ENCODE results near the gene SP140L. TPM values are rescaled to one million over a fixed set of nuclear protein-coding genes. Genes with fewer than 3 reads are reported as not detected.
A peak's percentile ranks its signal among the peaks of the same experiment; 100 is the strongest.

Gene SP140L
- total and polyA plus RNA-seq, 4 experiments from 2014 or later, result 24.1 to 102 (median 67.9) TPM

DNA sequence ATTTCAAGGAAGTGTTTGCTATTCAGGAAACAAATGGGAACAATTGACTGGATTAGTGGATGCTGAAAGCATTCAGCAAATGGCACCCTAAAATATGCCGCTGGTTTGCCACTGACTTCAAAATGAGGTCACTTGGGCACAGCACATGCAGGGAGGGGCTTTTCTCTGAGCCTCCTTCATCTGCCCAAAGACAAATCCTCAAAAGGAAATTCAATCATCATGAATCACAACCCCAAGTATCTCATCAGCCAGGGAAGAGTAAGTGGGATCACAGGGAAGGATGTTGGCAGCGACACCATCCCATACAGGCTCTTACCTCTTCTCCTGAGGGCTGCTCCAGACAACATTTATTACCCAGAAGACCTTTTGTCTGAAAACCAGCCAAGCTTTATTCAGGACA, 14.4 kb upstream of the SP140L start:
- Mint-ChIP-seq H3K9me3 (no peaks in the 10 kb centered on the region), H3K36me3 (peaks cover 48 to 56% of the 10 kb centered on the region in 2 donors), H3K27ac (peak overlapping the region in 2 of 7 donors; percentile 59 to 88), H3K4me1 (peaks cover 23 to 41% (median 29%) of the 10 kb centered on the region in 4 donors), H3K4me3 (no peak overlapping the region), H3K27me3 (no peaks in the 10 kb centered on the region)
- intact Hi-C loops (cut with micrococcal nuclease), result no loop called here
- H3K36me3 ChIP-seq (ENCODE audit: insufficient read depth, low read length), result peaks cover 4% of the 10 kb centered on the region
- peaks cover 25% of the 10 kb centered on the region for H3K4me1 ChIP-seq (ENCODE audit: insufficient read depth, low read length)
- no peaks in the 10 kb centered on the region for H3K9me3 ChIP-seq (ENCODE audit: control insufficient read depth in 1 of 2, low read length in 2 of 2)
- DNase-seq, result no peak
- ChIA-PET POLR2A (ENCODE audit: partially characterized antibody) (no interaction called here), CTCF (ENCODE audit: partially characterized antibody) (no interaction called here)
- no peak overlapping the region for H3K4me3 ChIP-seq (ENCODE audit: low read length in 2 of 2)
- no peak overlapping the region for H3K27ac ChIP-seq (ENCODE audit: low read depth, low read length)
- H3K27me3 ChIP-seq (ENCODE audit: insufficient read depth, low read length), result no peaks in the 10 kb centered on the region

DNA sequence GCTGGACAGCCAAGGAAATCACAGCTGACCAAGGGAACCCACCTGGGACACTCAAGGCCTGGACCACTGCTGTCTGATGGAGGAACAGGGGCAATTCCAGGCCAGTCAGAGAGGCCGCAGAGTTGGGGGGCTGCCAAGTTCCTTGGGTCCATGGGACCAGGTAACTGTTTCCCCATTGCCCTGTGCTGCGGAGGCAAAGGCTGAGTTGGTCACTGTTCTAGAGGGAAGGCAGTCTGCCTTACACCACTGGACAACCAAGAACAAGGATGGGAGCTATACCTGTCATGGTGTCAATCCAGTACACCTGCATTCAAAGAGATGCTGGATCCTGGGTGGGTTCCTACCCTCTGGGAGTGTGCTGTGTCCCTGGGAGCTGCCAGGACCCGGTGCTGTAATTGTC, 9.6 kb upstream of the SP140L start:
- Mint-ChIP-seq H3K36me3 (peaks cover 30 to 34% of the 10 kb centered on the region in 2 donors), H3K27ac (peak overlapping the region in 6 of 7 donors; percentile 19 to 95 (median 84)), H3K4me3 (no peak overlapping the region), H3K4me1 (peaks cover 56 to 88% (median 71%) of the 10 kb centered on the region in 4 donors), H3K27me3 (no peaks in the 10 kb centered on the region), H3K9me3 (peaks cover 0 to 3% (median 0%) of the 10 kb centered on the region in 8 donors)
- CTCF ChIA-PET (ENCODE audit: partially characterized antibody), result interaction anchor here (0.9 kb wide), 1 partner anchor 115 kb away, joined by 3 read pairs; no protein-coding TSS in a partner anchor
- intact Hi-C loops (cut with micrococcal nuclease), result loop anchor here (5.0 kb wide), 1 partner anchor 125 kb away; no protein-coding TSS in a partner anchor
- Histone ChIP-seq H3K27me3 (ENCODE audit: insufficient read depth, low read length) (no peaks in the 10 kb centered on the region), H3K36me3 (ENCODE audit: insufficient read depth, low read length) (no peaks in the 10 kb centered on the region), H3K9me3 (ENCODE audit: control insufficient read depth in 1 of 2, low read length in 2 of 2) (no peaks in the 10 kb centered on the region), H3K4me3 (ENCODE audit: low read length in 2 of 2) (no peak overlapping the region), H3K4me1 (ENCODE audit: insufficient read depth, low read length) (peaks cover 68% of the 10 kb centered on the region), H3K27ac (ENCODE audit: low read depth, low read length) (peak overlapping the region; percentile 53)
- POLR2A ChIA-PET (ENCODE audit: partially characterized antibody), result interaction anchor here (1.2 to 2.8 kb wide), 8 partner anchors 10 to 99 kb away, joined by 3 to 50 read pairs (median 5); partner anchors contain the start of genes SP100, SP140 and SP140L
- DNase-seq, result no peak

DNA sequence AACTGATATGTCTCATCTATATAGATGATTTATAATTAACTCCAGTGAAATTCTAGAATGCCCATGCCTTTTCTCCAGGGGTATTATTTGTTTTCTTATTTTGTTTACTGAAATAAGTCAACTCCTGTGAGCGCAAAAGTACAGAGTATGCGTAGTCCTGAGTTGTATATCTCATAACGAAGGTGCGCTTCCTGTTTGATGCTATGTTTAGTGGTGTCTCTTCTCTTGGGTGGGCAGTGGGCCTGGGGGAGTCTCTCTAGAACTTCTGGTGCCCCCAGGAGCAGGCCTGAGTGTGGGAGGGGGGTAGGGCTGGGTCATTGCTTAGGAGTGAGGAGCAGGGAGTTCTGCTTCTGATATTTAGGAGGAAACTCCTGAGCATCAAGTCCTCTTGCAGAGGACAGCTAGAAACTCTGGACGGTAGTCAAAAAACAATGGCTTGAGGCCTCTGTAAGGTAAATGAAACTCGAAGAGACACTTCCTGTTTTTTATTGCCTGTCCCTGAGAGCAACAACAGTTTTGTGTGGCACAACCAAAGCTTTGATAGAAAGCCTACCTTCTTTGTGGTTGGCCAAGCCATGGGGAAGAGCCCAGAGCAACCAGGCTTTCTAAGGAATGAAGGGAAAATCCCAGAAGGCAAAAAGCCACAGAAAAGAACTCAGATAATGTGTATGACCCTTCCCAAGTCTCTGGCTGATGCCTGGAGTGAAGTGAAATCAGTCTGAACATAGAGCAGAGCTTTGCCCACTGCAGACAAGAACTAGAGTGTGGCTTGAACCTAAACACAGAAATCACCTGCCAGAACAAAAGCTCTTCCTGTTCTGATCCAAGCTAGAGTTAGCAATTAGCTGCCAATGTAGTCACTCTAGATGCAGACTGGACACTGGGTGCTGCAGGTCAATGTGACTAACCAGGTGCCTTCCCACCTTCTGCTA, 8.5 kb upstream of the SP140L start:
- Mint-ChIP-seq H3K36me3 (peaks cover 22 to 26% of the 10 kb centered on the region in 2 donors), H3K4me3 (peak overlapping the region; percentile 57 to 87 (median 82)), H3K9me3 (peaks cover 0 to 3% (median 0%) of the 10 kb centered on the region in 8 donors), H3K27me3 (no peaks in the 10 kb centered on the region), H3K27ac (peak overlapping the region; percentile 74 to 95 (median 93)), H3K4me1 (peaks cover 56 to 93% (median 77%) of the 10 kb centered on the region in 4 donors)
- Histone ChIP-seq H3K27me3 (ENCODE audit: insufficient read depth, low read length) (no peaks in the 10 kb centered on the region), H3K4me1 (ENCODE audit: insufficient read depth, low read length) (peaks cover 73% of the 10 kb centered on the region), H3K27ac (ENCODE audit: low read depth, low read length) (peak overlapping the region; percentile 53), H3K9me3 (ENCODE audit: control insufficient read depth in 1 of 2, low read length in 2 of 2) (no peaks in the 10 kb centered on the region), H3K36me3 (ENCODE audit: insufficient read depth, low read length) (no peaks in the 10 kb centered on the region), H3K4me3 (ENCODE audit: low read length in 2 of 2) (peak overlapping the region in 1 of 2 donors; percentile 27)
- ChIA-PET POLR2A (ENCODE audit: partially characterized antibody) (interaction anchor here (1.0 to 2.8 kb wide), 21 partner anchors 10 to 326 kb away, joined by 3 to 50 read pairs (median 6); partner anchors contain the start of genes SP100, SP110, SP140 and SP140L), CTCF (ENCODE audit: partially characterized antibody) (interaction anchor here (0.5 to 1.4 kb wide), 4 partner anchors 16 to 317 kb away, joined by 3 read pairs; partner anchors contain the start of gene SP110)
- intact Hi-C loops (cut with micrococcal nuclease), result loop anchor here (1.0 to 5.0 kb wide), 5 partner anchors 9 to 284 kb away; partner anchors contain the start of genes SP140 and SP140L
- peak in 4 of 5 donors; percentile 11 to 26 (median 24) for DNase-seq

DNA sequence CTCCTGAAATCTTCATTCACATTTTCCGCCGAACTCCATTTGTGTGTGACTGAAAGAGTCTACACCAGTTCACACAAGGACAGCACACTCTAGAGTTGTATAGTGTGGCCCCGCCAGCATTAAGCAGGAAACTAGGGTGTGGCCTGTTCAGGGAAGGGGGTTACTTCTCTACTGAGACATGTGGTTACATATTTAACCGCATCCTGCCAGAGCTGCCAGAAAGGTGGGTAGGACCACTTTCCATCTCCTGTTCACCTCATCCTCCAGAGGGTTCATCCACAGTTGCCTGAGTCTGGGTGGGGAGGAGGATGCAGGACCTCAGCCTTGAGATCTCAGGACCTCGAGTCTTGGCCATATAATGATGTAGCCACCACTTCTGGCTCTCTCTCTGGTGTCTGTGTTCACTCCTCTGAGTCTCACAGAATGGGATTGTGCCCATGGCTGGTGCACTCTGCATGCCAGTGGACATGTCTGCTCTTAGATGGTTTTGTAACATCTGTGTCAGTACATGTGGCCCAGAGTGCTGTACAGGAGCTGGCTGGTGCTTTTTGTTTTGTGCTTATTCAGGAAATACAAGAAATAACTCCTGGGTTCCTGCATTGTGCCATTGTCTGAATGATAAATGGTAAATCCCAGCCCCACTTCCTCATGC, 7.7 kb upstream of the SP140L start:
- no peaks in the 10 kb centered on the region for H3K27me3 ChIP-seq (ENCODE audit: insufficient read depth, low read length)
- CTCF ChIA-PET (ENCODE audit: partially characterized antibody), result interaction anchor here (1.0 to 1.4 kb wide), 2 partner anchors 17 to 100 kb away, joined by 3 read pairs; partner anchors contain the start of gene SP110
- Mint-ChIP-seq H3K27ac (peak overlapping the region; percentile 74 to 95 (median 93)), H3K4me1 (peaks cover 58 to 92% (median 82%) of the 10 kb centered on the region in 4 donors), H3K36me3 (peaks cover 13 to 17% of the 10 kb centered on the region in 2 donors), H3K27me3 (no peaks in the 10 kb centered on the region), H3K4me3 (peak overlapping the region; percentile 57 to 87 (median 82)), H3K9me3 (peaks cover 0 to 3% (median 0%) of the 10 kb centered on the region in 8 donors)
- no peaks in the 10 kb centered on the region for H3K36me3 ChIP-seq (ENCODE audit: insufficient read depth, low read length)
- intact Hi-C loops (cut with micrococcal nuclease), result loop anchor here (1.0 to 5.0 kb wide), 5 partner anchors 8 to 283 kb away; partner anchors contain the start of genes SP140 and SP140L
- peak; percentile 87 to 92 (median 87) for DNase-seq
- peak overlapping the region in 1 of 2 donors; percentile 27 for H3K4me3 ChIP-seq (ENCODE audit: low read length in 2 of 2)
- POLR2A ChIA-PET (ENCODE audit: partially characterized antibody), result interaction anchor here (1.0 to 2.8 kb wide), 22 partner anchors 9 to 463 kb away, joined by 3 to 50 read pairs (median 4); partner anchors contain the start of genes SP100, SP110, SP140 and SP140L
- H3K4me1 ChIP-seq (ENCODE audit: insufficient read depth, low read length), result peaks cover 73% of the 10 kb centered on the region
- peak overlapping the region; percentile 53 for H3K27ac ChIP-seq (ENCODE audit: low read depth, low read length)
- no peaks in the 10 kb centered on the region for H3K9me3 ChIP-seq (ENCODE audit: control insufficient read depth in 1 of 2, low read length in 2 of 2)

DNA sequence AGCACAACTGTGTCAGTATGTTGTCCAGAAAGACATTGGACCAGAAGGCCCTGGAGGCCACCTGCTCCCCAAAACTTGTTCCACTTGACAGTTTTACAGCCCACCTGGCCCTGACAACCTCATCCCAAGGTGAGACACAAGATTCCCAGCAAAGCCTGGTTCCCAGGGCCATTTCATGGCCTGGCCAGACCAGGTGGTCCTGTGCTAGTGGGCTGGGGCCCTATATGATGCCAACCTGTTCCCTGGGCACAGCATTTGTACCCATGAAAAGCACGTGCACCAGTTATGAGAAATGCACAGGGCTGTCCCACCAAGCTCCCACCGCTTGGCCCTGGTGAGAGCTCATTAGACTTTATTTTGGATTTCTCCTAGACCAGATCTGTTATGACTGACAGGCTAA, 6.0 kb upstream of the SP140L start:
- Histone ChIP-seq H3K4me3 (ENCODE audit: low read length in 2 of 2) (no peak overlapping the region), H3K27ac (ENCODE audit: low read depth, low read length) (no peak overlapping the region), H3K36me3 (ENCODE audit: insufficient read depth, low read length) (no peaks in the 10 kb centered on the region), H3K9me3 (ENCODE audit: control insufficient read depth in 1 of 2, low read length in 2 of 2) (no peaks in the 10 kb centered on the region), H3K4me1 (ENCODE audit: insufficient read depth, low read length) (peaks cover 80% of the 10 kb centered on the region), H3K27me3 (ENCODE audit: insufficient read depth, low read length) (no peaks in the 10 kb centered on the region)
- no peaks in the 10 kb centered on the region for H3K27me3 Mint-ChIP-seq
- CTCF ChIA-PET (ENCODE audit: partially characterized antibody), result interaction anchor here (1.4 to 1.7 kb wide), 2 partner anchors 9 to 12 kb away, joined by 3 to 4 read pairs; no protein-coding TSS in a partner anchor
- peaks cover 50 to 93% (median 83%) of the 10 kb centered on the region in 4 donors for H3K4me1 Mint-ChIP-seq
- H3K4me3 Mint-ChIP-seq, result peak overlapping the region in 5 of 8 donors; percentile 32 to 66 (median 60)
- no peak for DNase-seq
- peaks cover 0 to 3% (median 0%) of the 10 kb centered on the region in 8 donors for H3K9me3 Mint-ChIP-seq
- POLR2A ChIA-PET (ENCODE audit: partially characterized antibody), result interaction anchor here (1.0 to 1.1 kb wide), 2 partner anchors 26 to 95 kb away, joined by 3 to 7 read pairs; partner anchors contain the start of gene SP140
- intact Hi-C loops (cut with micrococcal nuclease), result loop anchor here (10.0 kb wide), 1 partner anchor 396 kb away; the partner anchor contains the start of genes FBXO36 and TRIP12
- H3K27ac Mint-ChIP-seq, result peak overlapping the region in 2 of 7 donors; percentile 50 to 80
- peaks cover 2 to 5% of the 10 kb centered on the region in 2 donors for H3K36me3 Mint-ChIP-seq

DNA sequence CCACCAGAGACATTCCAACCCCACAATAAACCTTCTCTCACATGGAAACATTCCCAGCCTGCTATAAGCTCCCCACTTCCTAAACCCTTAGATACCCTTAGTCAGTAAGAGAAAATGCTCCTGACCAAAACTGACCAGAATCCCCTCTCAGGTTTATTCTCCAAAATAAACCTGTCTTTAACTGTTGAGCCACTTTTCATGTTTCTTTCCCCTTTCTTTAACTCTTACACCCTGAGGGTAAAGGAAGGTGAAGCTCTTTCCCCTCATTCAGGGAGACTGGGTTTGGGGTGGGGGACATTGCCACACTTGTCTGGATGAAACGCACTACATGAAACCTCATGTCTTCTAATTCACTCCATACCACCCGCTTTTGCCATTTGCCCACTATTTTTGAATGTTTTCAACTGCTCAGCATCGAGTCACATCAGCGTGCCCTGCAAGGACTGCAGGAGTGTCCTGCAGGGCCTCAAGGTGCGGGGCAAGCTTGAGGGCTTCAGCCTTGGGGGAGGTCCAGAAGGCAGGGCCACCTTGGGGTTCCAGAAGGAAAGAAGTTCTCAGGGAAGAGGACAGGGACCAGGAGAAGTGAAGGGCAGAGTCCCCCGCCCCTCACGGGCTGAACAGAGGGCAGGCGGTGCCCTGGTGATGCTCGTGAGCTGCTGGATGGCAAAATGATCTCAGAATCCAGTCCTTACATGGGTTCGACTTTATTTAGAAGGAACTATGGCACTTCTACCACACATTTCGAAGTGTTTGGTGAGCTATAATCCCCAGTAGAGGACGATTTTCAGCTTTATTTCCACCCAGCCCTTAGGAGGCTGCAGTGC, 4.2 kb upstream of the SP140L start:
- H3K9me3 ChIP-seq (ENCODE audit: control insufficient read depth in 1 of 2, low read length in 2 of 2), result no peaks in the 10 kb centered on the region
- Mint-ChIP-seq H3K9me3 (peaks cover 0 to 3% (median 0%) of the 10 kb centered on the region in 8 donors), H3K4me1 (peaks cover 47 to 93% (median 78%) of the 10 kb centered on the region in 4 donors), H3K27ac (peak overlapping the region in 5 of 7 donors; percentile 14 to 75 (median 57)), H3K36me3 (peaks cover 8 to 9% of the 10 kb centered on the region in 2 donors), H3K27me3 (no peaks in the 10 kb centered on the region), H3K4me3 (peak overlapping the region in 5 of 8 donors; percentile 5 to 66 (median 32))
- peaks cover 73% of the 10 kb centered on the region for H3K4me1 ChIP-seq (ENCODE audit: insufficient read depth, low read length)
- ChIA-PET POLR2A (ENCODE audit: partially characterized antibody) (interaction anchor here (0.7 to 2.0 kb wide), 5 partner anchors 31 to 103 kb away, joined by 3 to 4 read pairs (median 4); partner anchors contain the start of gene SP110), CTCF (ENCODE audit: partially characterized antibody) (interaction anchor here (0.8 to 1.9 kb wide), 5 partner anchors 10 to 120 kb away, joined by 3 to 6 read pairs (median 4); no protein-coding TSS in a partner anchor)
- DNase-seq, result no peak
- H3K27ac ChIP-seq (ENCODE audit: low read depth, low read length), result no peak overlapping the region
- H3K36me3 ChIP-seq (ENCODE audit: insufficient read depth, low read length), result no peaks in the 10 kb centered on the region
- intact Hi-C loops (cut with micrococcal nuclease), result loop anchor here (10.0 kb wide), 1 partner anchor 398 kb away; the partner anchor contains the start of genes FBXO36 and TRIP12
- no peaks in the 10 kb centered on the region for H3K27me3 ChIP-seq (ENCODE audit: insufficient read depth, low read length)
- no peak overlapping the region for H3K4me3 ChIP-seq (ENCODE audit: low read length in 2 of 2)
